K562 (cell line): ENCODE measurements around the gene PDE4DIP. TPM values are rescaled to one million over a fixed set of nuclear protein-coding genes. Genes with fewer than 3 reads are reported as not detected.
"Not testable (repeated sequence)": the region's sequence is repeated elsewhere in the genome, so short reads cannot be mapped to it uniquely, and the experiment has no call there.

Experiments
- ATAC-seq: fragments of 200-7000 bp; cut with Tn5 transposase; 3 replicates; pipeline ENCODE4 v1.9.1; 2020; ENCODE audit warnings: moderate library complexity
- BruUV-seq: library from RNA; stranded (reverse); fragments of 400-500 nt; replicated peaks from 2 replicates; lab custom pipeline; 2021; lab: Mats Ljungman, UMichigan
- CTCF ChIA-PET: fragments of 300-600 bp; formaldehyde crosslinking; extraction: SDS; loops from one replicate; lab custom pipeline; 2021; ENCODE audit warnings: low intra/inter-chr PET ratio; lab: Yijun Ruan, JAX
- POLR2A ChIA-PET: fragments of 300-600, 350-650 bp; sonication (Branson Sonifier 250); formaldehyde crosslinking; extraction: SDS; loops from one replicate; lab custom pipeline; 2021; ENCODE audit warnings: antibody characterized with exemption, inconsistent platforms; lab: Yijun Ruan, JAX
- DNase-seq, 4 experiments: peaks; one replicate each; pipeline versions ENCODE4 v3.0.0 to v3.0.0-alpha.2; 2011 to 2018; ENCODE audit warnings: low spot score in 3 of 4, mixed read lengths in 3 of 4; ENCODE audit errors: extremely low read depth in 1 of 4
- FAIRE-seq: peaks from 2 replicates; lab custom pipeline; 2011; peaks lifted over from hg19 to GRCh38; lab: Jason Lieb, UNC
- H2AFZ ChIP-seq: 2 replicates; pipeline ENCODE4 v1.6.0; 2011; ENCODE audit warnings: low read depth, low read length, control low read depth, inconsistent platforms
- H3K27ac ChIP-seq: fragments of 200-600 bp; 3 replicates; pipeline ENCODE4 v1.8.0; 2011; ENCODE audit warnings: low read depth, mild to moderate bottlenecking, control low read depth, inconsistent platforms, low read length, moderate library complexity, mixed read lengths; ENCODE audit errors: extremely low read depth
- H3K27me3 ChIP-seq, 2 experiments: fragments of 300-600 bp in 1 of 2; 2 replicates in 1 of 2; 3 replicates in 1 of 2; pipeline versions ENCODE4 v1.6.0 to v1.8.0; 2011; ENCODE audit warnings: inconsistent platforms in 2 of 2, low read length in 2 of 2, mild to moderate bottlenecking in 1 of 2, mixed read lengths in 1 of 2, moderate library complexity in 1 of 2; ENCODE audit not compliant: control insufficient read depth in 2 of 2, insufficient read depth in 2 of 2
- H3K36me3 ChIP-seq: fragments of 300-600 bp; 3 replicates; pipeline ENCODE4 v1.8.0; 2011; ENCODE audit warnings: mild to moderate bottlenecking, low read length, inconsistent platforms; ENCODE audit not compliant: control insufficient read depth, insufficient read depth
- H3K4me1 ChIP-seq, 2 experiments: fragments of 200-600 bp in 1 of 2; replicated peaks in 1 of 2; 2 replicates in 1 of 2; 3 replicates in 1 of 2; pipeline versions ENCODE4 v1.5.1 to v1.8.0; 2011; ENCODE audit warnings: inconsistent platforms in 2 of 2, low read length in 2 of 2, mild to moderate bottlenecking in 1 of 2, mixed read lengths in 1 of 2, moderate library complexity in 1 of 2; ENCODE audit not compliant: control insufficient read depth in 2 of 2, insufficient read depth in 2 of 2
- H3K4me2 ChIP-seq: 2 replicates; pipeline ENCODE4 v1.6.1; 2011; ENCODE audit warnings: low read length, control low read depth, inconsistent platforms, mixed read lengths; ENCODE audit not compliant: insufficient read depth
- H3K4me3 ChIP-seq: fragments of 200-600 bp; sonication (generic), shearing (Covaris generic); 2 replicates; pipeline ENCODE4 v1.5.1; 2016; ENCODE audit warnings: control low read depth, inconsistent platforms
- H3K79me2 ChIP-seq: fragments of 200-600 bp; 3 replicates; pipeline ENCODE4 v1.8.0; 2011; ENCODE audit warnings: low read length, inconsistent platforms; ENCODE audit not compliant: control insufficient read depth, insufficient read depth
- H3K9ac ChIP-seq, 2 experiments: 2 replicates each; pipeline versions ENCODE4 v1.6.0 to v1.6.1; 2011; ENCODE audit warnings: low read depth in 2 of 2, low read length in 2 of 2, control low read depth in 1 of 2, inconsistent platforms in 1 of 2, mild to moderate bottlenecking in 1 of 2, mixed read lengths in 1 of 2; ENCODE audit not compliant: insufficient read depth in 1 of 2
- H3K9me1 ChIP-seq: one replicate; pipeline ENCODE4 v1.6.0; 2011; ENCODE audit warnings: inconsistent platforms, mild to moderate bottlenecking, low read length, moderate library complexity; ENCODE audit not compliant: control insufficient read depth, insufficient read depth
- H3K9me3 ChIP-seq: replicated peaks from 2 replicates; pipeline ENCODE4 v1.5.1; 2011; ENCODE audit warnings: low read depth, low read length, inconsistent platforms; ENCODE audit not compliant: control insufficient read depth, insufficient read depth
- H4K20me1 ChIP-seq: replicated peaks from 2 replicates; pipeline ENCODE4 v1.6.1; 2011; ENCODE audit warnings: low read length, inconsistent platforms, mixed read lengths; ENCODE audit not compliant: control insufficient read depth, insufficient read depth
- WGBS: fragments of 100-300 bp; shearing (Covaris generic); methylation state at CpG from one replicate; pipeline ENCODE4 v1.1.6; 2016; ENCODE audit warnings: low coverage, mixed read lengths; ENCODE audit not compliant: insufficient coverage; ENCODE audit errors: missing lambda C conversion rate; 5-methylcytosine and 5-hydroxymethylcytosine counted together
- in situ Hi-C: fragments of 300-500 bp; cut with MboI; formaldehyde crosslinking; loops from 4 replicates; pipeline ENCODE4 v1.15.0; 2018; ENCODE audit warnings: inconsistent platforms, mixed read lengths
- intact Hi-C: fragments of 100-400 bp; cut with micrococcal nuclease; formaldehyde crosslinking; loops from 2 replicates; pipeline ENCODE4 v1.14.2; 2022
- polyA plus RNA-seq, 8 experiments: library from polyadenylated mRNA; depleted of rRNA in 4 of 8; stranded (reverse) in 5 of 8; unstranded in 3 of 8; fragments of >200 nt; fragmentation: Nextera tagmentation in 2 of 8; fragmentation: Illumina TruSeq in 1 of 8; extraction: Ambion mirVana in 2 of 8; extraction: Trizol in 1 of 8; gene quantifications; 2 replicates each; pipeline versions ENCODE4 v1.2.1 to v1.2.3, GENCODE V29; 2011 to 2014; ENCODE audit warnings: inconsistent platforms in 1 of 8, missing spikeins in 1 of 8
- total RNA-seq, 7 experiments: library from RNA; depleted of rRNA in 6 of 7; stranded (reverse); fragments of >200 nt in 6 of 7; fragmentation: Illumina TruSeq in 2 of 7; extraction: Trizol in 2 of 7; gene quantifications; 2 replicates each; pipeline versions ENCODE4 v1.2.1 to v1.2.3, GENCODE V29; 2011 to 2021; ENCODE audit warnings: low replicate concordance in 1 of 7

The PDE4DIP gene
- total and polyA plus RNA-seq, 9 of the 15 experiments (the other 6 are each of a cell fraction or from before 2014, with no cell fraction given) = 148 to 355 (median 260) TPM

DNA sequence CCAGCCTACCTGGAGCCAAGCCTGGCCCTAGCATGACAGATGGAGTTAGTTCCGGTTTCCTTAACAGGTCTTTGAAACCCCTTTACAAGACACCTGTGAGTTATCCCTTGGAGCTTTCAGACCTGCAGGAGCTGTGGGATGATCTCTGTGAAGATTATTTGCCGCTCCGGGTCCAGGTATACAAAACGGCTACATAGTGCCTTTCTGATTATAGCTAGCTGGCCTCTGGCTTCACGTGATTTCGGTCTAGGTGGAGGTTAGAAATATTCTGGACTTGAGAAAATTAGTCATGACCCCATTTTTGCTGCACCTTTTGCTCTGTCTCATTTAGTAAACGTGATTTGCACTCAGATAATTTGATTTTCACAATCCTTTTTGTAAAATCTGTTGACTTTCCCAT is 109.5 kb downstream of the PDE4DIP start:
- DNase-seq, H3K9ac ChIP-seq, POLR2A ChIA-PET, H3K79me2 ChIP-seq, H3K9me3 ChIP-seq, H2AFZ ChIP-seq, CTCF ChIA-PET, H3K9me1 ChIP-seq, H3K36me3 ChIP-seq, H3K4me3 ChIP-seq, ATAC-seq, H3K4me2 ChIP-seq, FAIRE-seq, H3K27me3 ChIP-seq, in situ Hi-C loops, BruUV-seq, H4K20me1 ChIP-seq, H3K27ac ChIP-seq, H3K4me1 ChIP-seq, intact Hi-C loops: not testable (repeated sequence)
- 79% methylated on average over 6 of the region's 7 CpGs for WGBS

- H3K79me2 ChIP-seq, DNase-seq, CTCF ChIA-PET, POLR2A ChIA-PET, H2AFZ ChIP-seq, H3K27me3 ChIP-seq, intact Hi-C loops, H3K4me1 ChIP-seq, H3K9ac ChIP-seq, H3K4me2 ChIP-seq, BruUV-seq, H3K4me3 ChIP-seq, H3K9me3 ChIP-seq, ATAC-seq, FAIRE-seq, H3K9me1 ChIP-seq, H3K36me3 ChIP-seq, in situ Hi-C loops, H4K20me1 ChIP-seq, H3K27ac ChIP-seq: not testable (repeated sequence)
Observed at GRCh38 chr1:148958343-148958742, 114.1 kb downstream of the PDE4DIP start.

DNA sequence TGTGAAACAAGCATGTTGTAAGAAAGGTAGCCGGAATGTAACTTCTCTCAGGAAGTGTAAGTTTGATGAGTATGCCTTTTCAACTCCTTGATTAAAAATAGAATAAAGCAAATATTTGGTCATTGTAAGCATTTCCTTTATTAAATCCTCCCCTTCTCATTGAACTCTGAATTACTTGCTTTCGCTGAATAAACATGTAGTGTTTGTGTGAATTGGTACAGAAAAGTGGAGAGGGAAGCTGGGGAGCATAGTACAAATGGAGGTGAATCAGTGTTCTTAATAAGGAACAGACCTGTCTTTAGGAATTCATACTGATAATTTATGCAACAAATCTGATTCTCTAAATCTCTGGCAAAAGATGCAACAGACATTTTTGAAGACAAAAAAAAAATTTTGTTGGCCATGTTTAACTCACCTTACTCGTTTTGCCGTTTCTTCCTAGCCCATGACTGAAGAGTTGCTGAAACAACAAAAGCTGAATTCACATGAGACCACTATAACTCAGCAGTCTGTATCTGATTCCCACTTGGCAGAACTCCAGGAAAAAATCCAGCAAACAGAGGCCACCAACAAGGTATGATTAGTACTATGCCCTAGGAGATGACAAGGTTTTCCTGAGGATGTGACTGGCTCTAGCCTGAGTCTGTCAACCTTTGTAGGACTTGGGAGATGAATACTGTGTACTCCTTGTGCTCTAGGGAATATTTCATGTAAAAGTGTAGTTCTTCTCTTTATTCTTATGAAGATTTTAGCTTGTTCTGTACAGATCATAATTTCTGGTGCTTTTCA is 116.2 kb downstream of the PDE4DIP start:
- in situ Hi-C loops, H3K4me1 ChIP-seq, H4K20me1 ChIP-seq, CTCF ChIA-PET, DNase-seq, H3K9me3 ChIP-seq, H3K4me2 ChIP-seq, POLR2A ChIA-PET, H3K9me1 ChIP-seq, H3K4me3 ChIP-seq, FAIRE-seq, H3K79me2 ChIP-seq, H3K27me3 ChIP-seq, H3K9ac ChIP-seq, intact Hi-C loops, H3K36me3 ChIP-seq, H2AFZ ChIP-seq, ATAC-seq, H3K27ac ChIP-seq: not testable (repeated sequence)
- no CpG with 5 or more reads among the region's 4 CpGs for WGBS
- BruUV-seq = TSS peak; percentile 3
